ENCODE measurements around the gene BTBD1.

The BTBD1 gene

GRCh38 chr15:82985688-82986441 is 81.2 kb downstream of the BTBD1 start, which contains the start of gene RAMAC:
RAMAC (plus strand) TSS chr15:82986210; CDS start chr15:82989019, 2,809 bp downstream.
- peak; percentile 95 for DNase-seq

GRCh38 chr15:82980981-82981380 is 86.1 kb downstream of the BTBD1 start:
- DNase-seq, result no peak

GRCh38 chr15:82979726-82980125 is 87.3 kb downstream of the BTBD1 start:
- DNase-seq, result no peak

GRCh38 chr15:82978438-82978837 is 88.6 kb downstream of the BTBD1 start:
- DNase-seq, result no peak

GRCh38 chr15:82977076-82977475 is 90.0 kb downstream of the BTBD1 start:
- no peak for DNase-seq

- no peak for DNase-seq
Observed at GRCh38 chr15:82972990-82973389, 94.1 kb downstream of the BTBD1 start.

- DNase-seq, result no peak
Observed at GRCh38 chr15:82971218-82971984, 95.7 kb downstream of the BTBD1 start.

- no peak for DNase-seq
Observed at GRCh38 chr15:82970696-82971095, 96.4 kb downstream of the BTBD1 start.

GRCh38 chr15:82970078-82970686 is 96.9 kb downstream of the BTBD1 start:
- DNase-seq, result no peak

- DNase-seq, result no peak
Observed at GRCh38 chr15:82969353-82969752, 97.7 kb downstream of the BTBD1 start.

GRCh38 chr15:82968066-82968465 is 99.0 kb downstream of the BTBD1 start:
- no peak for DNase-seq

GRCh38 chr15:82966671-82967071 is 100.4 kb downstream of the BTBD1 start:
- no peak for DNase-seq

Measured in CD4-positive, alpha-beta T cell treated with Interleukin-15 for 1 hour (primary cell).